Endodermal cell (in vitro differentiated cells): ENCODE results near the gene MMP15. TPM values are rescaled to one million over a fixed set of nuclear protein-coding genes. Genes with fewer than 3 reads are reported as not detected.

Experiments used
- DNase-seq: peaks from one replicate; pipeline ENCODE4 v3.0.0-alpha.2; 2017
- H3K27ac ChIP-seq: 2 replicates; pipeline ENCODE4 v1.5.1; 2013; ENCODE audit warnings: mild to moderate bottlenecking, low read depth, low read length, moderate library complexity
- H3K27me3 ChIP-seq: 2 replicates; pipeline ENCODE4 v1.6.1; 2013; ENCODE audit warnings: mild to moderate bottlenecking, low read length, moderate library complexity; ENCODE audit not compliant: insufficient read depth, control insufficient read depth, poor library complexity, severe bottlenecking
- H3K36me3 ChIP-seq: 2 replicates; pipeline ENCODE4 v1.7.0; 2013; ENCODE audit warnings: mild to moderate bottlenecking, low read length, moderate library complexity; ENCODE audit not compliant: control insufficient read depth, insufficient read depth
- H3K4me1 ChIP-seq: one replicate; pipeline ENCODE4 v1.7.0; 2013; ENCODE audit warnings: low read length; ENCODE audit not compliant: control insufficient read depth, insufficient read depth
- H3K4me3 ChIP-seq: 2 replicates; pipeline ENCODE4 v1.5.1; 2013; ENCODE audit warnings: mild to moderate bottlenecking, low read length, moderate library complexity
- H3K9ac ChIP-seq: 2 replicates; pipeline ENCODE4 v1.6.1; 2013; ENCODE audit warnings: mild to moderate bottlenecking, low read length, moderate library complexity; ENCODE audit not compliant: poor library complexity, severe bottlenecking; ENCODE audit errors: extremely low read depth
- H3K9me3 ChIP-seq: 2 replicates; pipeline ENCODE4 v1.6.1; 2013; ENCODE audit warnings: mild to moderate bottlenecking, low read length, moderate library complexity; ENCODE audit not compliant: control insufficient read depth
- H3K27ac Mint-ChIP-seq: 2 replicates; pipeline ENCODE4 v1.8.0; 2020; ENCODE audit warnings: mixed read lengths
- H3K27me3 Mint-ChIP-seq: 2 replicates; pipeline ENCODE4 v1.8.0; 2021; ENCODE audit warnings: mild to moderate bottlenecking, mixed read lengths; ENCODE audit not compliant: insufficient read depth
- H3K36me3 Mint-ChIP-seq: 2 replicates; pipeline ENCODE4 v1.8.0; 2020; ENCODE audit warnings: low read depth, mixed read lengths
- H3K4me1 Mint-ChIP-seq: 2 replicates; pipeline ENCODE4 v1.8.0; 2020; ENCODE audit warnings: mixed read lengths
- H3K4me3 Mint-ChIP-seq: 2 replicates; pipeline ENCODE4 v1.8.0; 2020; ENCODE audit warnings: mild to moderate bottlenecking, moderate library complexity, mixed read lengths
- H3K9me3 Mint-ChIP-seq: 2 replicates; pipeline ENCODE4 v1.8.0; 2020; ENCODE audit warnings: mild to moderate bottlenecking, mixed read lengths
- WGBS, 2 experiments: methylation state at CpG; one replicate each; pipeline versions ENCODE4 v1.1.5 to v1.1.7; 2013; ENCODE audit warnings: missing lambda C conversion rate in 2 of 2, mixed read lengths in 1 of 2; ENCODE audit not compliant: insufficient coverage in 1 of 2, insufficient read length in 1 of 2; 5-methylcytosine and 5-hydroxymethylcytosine counted together
- total RNA-seq, 2 donors: library from RNA; stranded (reverse); fragmentation: NEBNext Ultra II Directional in 1 of 2; extraction: Animal tissue kit (Norgen Biotek cat#: 25700) in 1 of 2; gene quantifications; 2 replicates in 1 of 2; 3 replicates in 1 of 2; pipeline ENCODE4 v1.2.1, GENCODE V29; 2021
- TF ChIP-seq, protein P1 (sequence below): fragments of 200-600 bp; sonication (generic); conservative IDR thresholded peaks from 2 replicates; pipeline ENCODE4 v1.5.0; 2021; ENCODE audit warnings: antibody characterized with exemption, mild to moderate bottlenecking

MMP15 gene
- total RNA-seq, 2 donors from 2014 or later = 99.8 to 105 TPM

DNA sequence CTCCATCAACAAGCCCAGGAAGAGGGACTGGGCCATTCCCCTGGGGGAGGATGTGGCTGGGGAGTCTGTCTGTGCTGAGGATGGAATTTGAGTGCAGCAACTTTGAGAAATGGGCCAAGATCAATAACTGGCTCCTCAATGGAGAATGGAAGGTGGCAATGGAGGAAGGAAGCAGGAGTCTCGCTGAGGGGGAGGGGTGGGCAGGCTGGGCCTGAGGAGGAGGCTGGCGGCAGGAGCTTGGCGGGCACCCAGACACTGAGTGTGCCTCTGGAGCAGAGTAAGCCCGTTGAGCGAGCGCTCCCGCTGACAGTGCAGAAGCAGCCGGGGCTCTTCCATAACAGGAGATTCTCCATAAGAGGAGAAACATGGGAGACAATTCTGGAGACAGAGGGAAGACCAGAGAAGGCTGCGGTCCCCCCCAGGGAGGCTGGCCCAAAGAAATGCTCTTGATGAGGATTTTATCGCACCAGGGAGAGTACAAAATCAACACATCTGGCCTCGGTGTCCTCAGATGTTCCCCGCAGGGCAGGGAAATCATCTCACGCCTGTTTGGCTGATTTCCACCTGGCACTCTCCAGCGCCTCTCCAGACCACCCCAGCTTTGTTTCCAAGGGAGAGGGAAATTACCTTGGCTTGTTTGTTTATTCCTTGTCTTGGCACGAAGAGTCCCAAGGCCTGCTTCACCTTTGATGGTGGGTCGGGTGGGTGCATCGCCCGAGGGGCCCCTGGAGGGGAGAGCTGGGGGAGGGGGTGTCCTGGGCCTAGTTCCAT lies 2.8 kb upstream of the MMP15 start:
- peaks cover 13% of the 10 kb centered on the region for H3K4me1 ChIP-seq
- Mint-ChIP-seq H3K9me3 (no peaks in the 10 kb centered on the region), H3K27me3 (no peaks in the 10 kb centered on the region), H3K4me3 (no peak overlapping the region), H3K4me1 (peaks cover 31% of the 10 kb centered on the region), H3K27ac (peak overlapping the region; percentile 82), H3K36me3 (peaks cover 10% of the 10 kb centered on the region)
- no peak for DNase-seq
- H3K36me3 ChIP-seq = peaks cover 33% of the 10 kb centered on the region
- TF ChIP-seq, protein P1, sequence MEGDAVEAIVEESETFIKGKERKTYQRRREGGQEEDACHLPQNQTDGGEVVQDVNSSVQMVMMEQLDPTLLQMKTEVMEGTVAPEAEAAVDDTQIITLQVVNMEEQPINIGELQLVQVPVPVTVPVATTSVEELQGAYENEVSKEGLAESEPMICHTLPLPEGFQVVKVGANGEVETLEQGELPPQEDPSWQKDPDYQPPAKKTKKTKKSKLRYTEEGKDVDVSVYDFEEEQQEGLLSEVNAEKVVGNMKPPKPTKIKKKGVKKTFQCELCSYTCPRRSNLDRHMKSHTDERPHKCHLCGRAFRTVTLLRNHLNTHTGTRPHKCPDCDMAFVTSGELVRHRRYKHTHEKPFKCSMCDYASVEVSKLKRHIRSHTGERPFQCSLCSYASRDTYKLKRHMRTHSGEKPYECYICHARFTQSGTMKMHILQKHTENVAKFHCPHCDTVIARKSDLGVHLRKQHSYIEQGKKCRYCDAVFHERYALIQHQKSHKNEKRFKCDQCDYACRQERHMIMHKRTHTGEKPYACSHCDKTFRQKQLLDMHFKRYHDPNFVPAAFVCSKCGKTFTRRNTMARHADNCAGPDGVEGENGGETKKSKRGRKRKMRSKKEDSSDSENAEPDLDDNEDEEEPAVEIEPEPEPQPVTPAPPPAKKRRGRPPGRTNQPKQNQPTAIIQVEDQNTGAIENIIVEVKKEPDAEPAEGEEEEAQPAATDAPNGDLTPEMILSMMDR = no peak
- no peak overlapping the region for H3K9ac ChIP-seq
- no peak overlapping the region for H3K4me3 ChIP-seq
- no peaks in the 10 kb centered on the region for H3K27me3 ChIP-seq
- no peak overlapping the region for H3K27ac ChIP-seq
- WGBS, 2 experiments = 53 to 64% methylated on average over 13 to 18 of the region's 18 CpGs
- no peaks in the 10 kb centered on the region for H3K9me3 ChIP-seq

DNA sequence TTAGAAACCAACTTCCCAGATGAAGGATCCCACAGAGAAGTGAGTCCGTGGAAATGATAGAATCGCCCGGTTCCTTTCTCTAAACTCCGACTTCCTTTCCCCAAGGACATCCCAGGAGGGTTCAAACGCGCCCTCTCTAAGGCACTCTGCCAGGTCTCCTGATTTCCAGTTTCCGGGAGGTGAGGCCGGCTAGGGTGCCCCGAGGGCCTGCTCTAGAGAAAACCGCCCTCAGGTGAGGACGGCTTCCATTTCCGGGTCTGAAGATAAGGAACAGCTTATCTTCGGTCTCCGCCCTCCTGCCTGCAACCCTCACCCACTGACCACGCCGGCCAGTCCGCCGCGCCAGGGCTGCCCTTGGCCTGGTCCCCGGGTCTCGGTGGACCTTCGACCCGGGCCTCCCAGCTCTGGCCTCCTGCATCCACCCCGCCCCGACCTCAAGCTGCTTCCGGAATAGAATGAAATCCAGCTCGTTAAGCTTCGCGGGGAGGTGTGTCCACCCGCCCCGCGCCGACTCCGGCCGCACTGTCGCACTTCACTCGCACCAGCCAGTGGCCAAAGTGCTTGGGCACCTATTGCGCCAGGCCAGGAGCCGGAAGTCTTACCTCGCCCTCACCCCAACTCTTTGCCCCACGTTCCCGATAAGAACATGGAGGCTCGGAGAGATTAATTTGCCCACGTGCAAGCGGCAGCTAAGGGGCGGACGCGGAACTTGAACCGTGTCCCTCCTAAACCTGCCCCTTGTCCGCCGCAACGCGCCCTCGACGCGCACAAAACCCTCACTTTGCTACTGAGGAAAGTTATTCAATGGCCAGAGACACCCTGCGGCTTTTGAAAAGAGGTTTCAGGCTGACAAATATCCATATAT lies 836 bp upstream of the MMP15 start:
- Histone ChIP-seq H3K9ac (peak overlapping the region; percentile 25), H3K36me3 (peaks cover 26% of the 10 kb centered on the region), H3K27me3 (no peaks in the 10 kb centered on the region), H3K4me1 (peaks cover 25% of the 10 kb centered on the region), H3K27ac (no peak overlapping the region), H3K9me3 (no peaks in the 10 kb centered on the region), H3K4me3 (peak overlapping the region; percentile 85)
- peaks cover 8% of the 10 kb centered on the region for H3K36me3 Mint-ChIP-seq
- 16 to 19% methylated on average over 30 to 57 of the region's 57 CpGs for WGBS, 2 experiments
- H3K27ac Mint-ChIP-seq = peak overlapping the region; percentile 96
- H3K4me1 Mint-ChIP-seq = peaks cover 50% of the 10 kb centered on the region
- peak; percentile 85 for DNase-seq
- TF ChIP-seq, protein P1 = no peak
- peak overlapping the region; percentile 76 for H3K4me3 Mint-ChIP-seq
- no peaks in the 10 kb centered on the region for H3K27me3 Mint-ChIP-seq
- no peaks in the 10 kb centered on the region for H3K9me3 Mint-ChIP-seq

DNA sequence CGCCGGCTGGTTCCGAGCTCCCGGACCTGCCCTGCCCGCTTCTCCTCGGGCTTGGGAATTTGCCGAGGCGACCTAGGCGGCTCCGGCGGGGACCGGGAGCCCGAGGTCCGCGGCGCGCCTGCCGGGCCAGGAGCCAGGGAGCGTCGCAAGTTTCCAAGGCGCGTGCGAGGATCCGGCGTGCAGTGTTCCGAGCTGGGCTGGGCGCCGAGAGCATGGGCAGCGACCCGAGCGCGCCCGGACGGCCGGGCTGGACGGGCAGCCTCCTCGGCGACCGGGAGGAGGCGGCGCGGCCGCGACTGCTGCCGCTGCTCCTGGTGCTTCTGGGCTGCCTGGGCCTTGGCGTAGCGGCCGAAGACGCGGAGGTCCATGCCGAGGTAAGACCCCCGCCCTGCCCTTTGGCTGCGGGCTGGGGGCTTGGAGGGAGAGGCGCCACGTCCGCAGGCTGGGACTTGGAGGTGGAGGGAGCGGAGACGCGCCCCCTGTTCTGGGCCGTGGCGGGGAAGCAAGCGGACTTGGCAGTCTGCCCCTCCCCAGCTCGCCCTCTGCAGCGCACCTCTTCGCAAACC lies 668 bp downstream of the MMP15 start:
- Mint-ChIP-seq H3K36me3 (peaks cover 8% of the 10 kb centered on the region), H3K27me3 (no peaks in the 10 kb centered on the region), H3K4me3 (peak overlapping the region; percentile 76), H3K4me1 (peaks cover 54% of the 10 kb centered on the region), H3K9me3 (no peaks in the 10 kb centered on the region), H3K27ac (no peak overlapping the region)
- H3K27me3 ChIP-seq = no peaks in the 10 kb centered on the region
- peaks cover 25% of the 10 kb centered on the region for H3K4me1 ChIP-seq
- H3K36me3 ChIP-seq = peaks cover 20% of the 10 kb centered on the region
- no peaks in the 10 kb centered on the region for H3K9me3 ChIP-seq
- TF ChIP-seq, protein P1 = peak; percentile 28
- 0% methylated on average over 6 to 65 of the region's 65 CpGs for WGBS, 2 experiments
- H3K27ac ChIP-seq = no peak overlapping the region
- peak overlapping the region; percentile 63 for H3K9ac ChIP-seq
- peak; percentile 78 for DNase-seq
- H3K4me3 ChIP-seq = peak overlapping the region; percentile 85
